ENCODE data around the gene AK3. TPM values are rescaled to one million over a fixed set of nuclear protein-coding genes. Genes with fewer than 3 reads are reported as not detected.

Gene AK3
- polyA plus RNA-seq, 1 donor (not counting 4 experiments of a cell fraction or from before 2014, with no cell fraction given) = 45.8 TPM

GRCh38 chr9:4680750-4681149 is 60.3 kb downstream of the AK3 start:
- H3K4me3 ChIP-seq (ENCODE audit: control insufficient read depth in 2 of 3, extremely low read depth in 1 of 3, insufficient read depth in 2 of 3, low read depth in 1 of 3, low read length in 3 of 3) = peak overlapping the region; percentile 74 to 88 (median 81)
- no peak for FAIRE-seq
- peak overlapping the region; percentile 81 for H3K9ac ChIP-seq (ENCODE audit: control insufficient read depth, extremely low read depth, insufficient read depth, low read length)
- TF ChIP-seq EZH2 (IDR thresholded peaks at IDR 0.05; ENCODE audit: low read length) (no peak), CTCF (optimal IDR thresholded peaks at IDR 0.05 in 1 of 3, IDR thresholded peaks at IDR 0.05 in 1 of 3, conservative IDR thresholded peaks at IDR 0.05 in 1 of 3; ENCODE audit: extremely low read depth in 1 of 3, insufficient read depth in 2 of 3, low read length in 3 of 3) (no peak)
- H3K9me1 ChIP-seq (ENCODE audit: control insufficient read depth, extremely low read depth, insufficient read depth, low read length) = no peaks in the 10 kb centered on the region
- no peak for DNase-seq (ENCODE audit: low read depth, low spot score)
- H4K20me1 ChIP-seq (ENCODE audit: control insufficient read depth, extremely low read depth, insufficient read depth, low read length) = no peaks in the 10 kb centered on the region
- H2AFZ ChIP-seq (ENCODE audit: control insufficient read depth, low read length) = no peak overlapping the region
- no peaks in the 10 kb centered on the region for H3K36me3 ChIP-seq (ENCODE audit: control insufficient read depth in 2 of 2, extremely low read depth in 1 of 2, insufficient read depth in 2 of 2, low read length in 2 of 2)
- peaks cover 35% of the 10 kb centered on the region for H3K79me2 ChIP-seq (ENCODE audit: control insufficient read depth, insufficient read depth, low read length)
- peak overlapping the region; percentile 94 for H3K27ac ChIP-seq (ENCODE audit: control insufficient read depth, insufficient read depth, low read length)
- peak overlapping the region; percentile 90 for H3K4me2 ChIP-seq (ENCODE audit: control insufficient read depth, extremely low read depth, insufficient read depth, low read depth, low read length)
- peaks cover 12% of the 10 kb centered on the region for H3K4me1 ChIP-seq (ENCODE audit: control insufficient read depth, extremely low read depth, insufficient read depth, low read length)
- no peaks in the 10 kb centered on the region for H3K9me3 ChIP-seq (ENCODE audit: control insufficient read depth, low read depth, low read length)
- dilution Hi-C loops (cut with MboI; ENCODE audit: extremely low pct_ligation_motif_present, low sequenced_read_pairs) = no loop called here
- H3K27me3 ChIP-seq (ENCODE audit: control insufficient read depth, extremely low read depth, insufficient read depth, low read length) = no peaks in the 10 kb centered on the region

GRCh38 chr9:4680173-4680525 is 60.9 kb downstream of the AK3 start:
- H3K36me3 ChIP-seq (ENCODE audit: control insufficient read depth in 2 of 2, extremely low read depth in 1 of 2, insufficient read depth in 2 of 2, low read length in 2 of 2) = no peaks in the 10 kb centered on the region
- H3K4me3 ChIP-seq (ENCODE audit: control insufficient read depth in 2 of 3, extremely low read depth in 1 of 3, insufficient read depth in 2 of 3, low read depth in 1 of 3, low read length in 3 of 3) = peak overlapping the region; percentile 74 to 88 (median 81)
- H3K27ac ChIP-seq (ENCODE audit: control insufficient read depth, insufficient read depth, low read length) = peak overlapping the region; percentile 94
- peaks cover 35% of the 10 kb centered on the region for H3K79me2 ChIP-seq (ENCODE audit: control insufficient read depth, insufficient read depth, low read length)
- H3K9me1 ChIP-seq (ENCODE audit: control insufficient read depth, extremely low read depth, insufficient read depth, low read length) = no peaks in the 10 kb centered on the region
- H3K4me2 ChIP-seq (ENCODE audit: control insufficient read depth, extremely low read depth, insufficient read depth, low read depth, low read length) = peak overlapping the region; percentile 90
- dilution Hi-C loops (cut with MboI; ENCODE audit: extremely low pct_ligation_motif_present, low sequenced_read_pairs) = no loop called here
- FAIRE-seq = no peak
- no peak for TF ChIP-seq CTCF (optimal IDR thresholded peaks at IDR 0.05 in 1 of 3, IDR thresholded peaks at IDR 0.05 in 1 of 3, conservative IDR thresholded peaks at IDR 0.05 in 1 of 3; ENCODE audit: extremely low read depth in 1 of 3, insufficient read depth in 2 of 3, low read length in 3 of 3)
- no peak for TF ChIP-seq EZH2 (IDR thresholded peaks at IDR 0.05; ENCODE audit: low read length)
- DNase-seq (ENCODE audit: low read depth, low spot score) = no peak
- no peaks in the 10 kb centered on the region for H4K20me1 ChIP-seq (ENCODE audit: control insufficient read depth, extremely low read depth, insufficient read depth, low read length)
- peaks cover 12% of the 10 kb centered on the region for H3K4me1 ChIP-seq (ENCODE audit: control insufficient read depth, extremely low read depth, insufficient read depth, low read length)
- no peaks in the 10 kb centered on the region for H3K27me3 ChIP-seq (ENCODE audit: control insufficient read depth, extremely low read depth, insufficient read depth, low read length)
- peak overlapping the region; percentile 76 for H2AFZ ChIP-seq (ENCODE audit: control insufficient read depth, low read length)
- no peaks in the 10 kb centered on the region for H3K9me3 ChIP-seq (ENCODE audit: control insufficient read depth, low read depth, low read length)
- peak overlapping the region; percentile 81 for H3K9ac ChIP-seq (ENCODE audit: control insufficient read depth, extremely low read depth, insufficient read depth, low read length)
